ENCODE results near the gene KLHL42.
A peak's percentile ranks its signal among the peaks of the same experiment; 100 is the strongest.

KLHL42 gene

DNA sequence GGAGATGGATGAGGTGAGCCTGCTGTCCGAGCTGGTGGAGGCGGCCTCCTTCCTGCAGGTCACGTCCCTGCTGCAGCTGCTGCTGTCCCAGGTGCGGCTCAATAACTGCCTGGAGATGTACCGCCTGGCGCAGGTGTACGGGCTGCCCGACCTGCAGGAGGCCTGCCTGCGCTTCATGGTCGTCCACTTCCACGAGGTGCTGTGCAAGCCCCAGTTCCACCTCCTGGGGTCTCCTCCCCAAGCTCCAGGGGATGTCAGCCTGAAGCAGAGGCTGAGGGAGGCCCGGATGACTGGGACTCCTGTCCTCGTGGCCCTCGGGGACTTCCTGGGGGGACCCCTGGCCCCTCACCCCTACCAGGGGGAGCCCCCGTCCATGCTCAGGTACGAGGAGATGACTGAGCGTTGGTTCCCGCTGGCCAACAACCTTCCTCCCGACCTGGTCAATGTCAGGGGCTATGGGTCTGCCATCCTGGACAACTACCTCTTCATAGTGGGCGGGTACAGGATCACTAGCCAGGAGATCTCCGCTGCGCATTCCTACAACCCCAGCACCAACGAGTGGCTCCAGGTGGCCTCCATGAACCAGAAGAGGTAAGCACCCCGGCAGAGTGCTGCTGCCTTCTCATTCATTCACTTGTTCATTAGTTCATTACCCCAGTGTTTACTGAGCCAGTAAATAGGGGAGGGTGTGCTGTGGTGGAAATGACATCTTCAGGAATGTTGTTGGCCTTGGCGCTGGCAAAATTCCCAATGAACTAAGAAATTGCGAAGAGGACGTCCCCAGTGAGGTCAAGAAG, 777 bp downstream of the KLHL42 start:
- TF ChIP-seq CTCF (conservative IDR thresholded peaks at IDR 0.05; ENCODE audit: low read depth, low read length): no peak
- peak overlapping the region; percentile 75 for H3K4me3 ChIP-seq (ENCODE audit: low read depth, low read length)
- DNase-seq (ENCODE audit: low read depth): peak; percentile 50

GRCh38 chr12:27781680-27782079, 1.6 kb downstream of the KLHL42 start:
- peak; percentile 49 for DNase-seq (ENCODE audit: low read depth)
- TF ChIP-seq CTCF (conservative IDR thresholded peaks at IDR 0.05; ENCODE audit: low read depth, low read length): no peak
- peak overlapping the region; percentile 75 for H3K4me3 ChIP-seq (ENCODE audit: low read depth, low read length)

DNA sequence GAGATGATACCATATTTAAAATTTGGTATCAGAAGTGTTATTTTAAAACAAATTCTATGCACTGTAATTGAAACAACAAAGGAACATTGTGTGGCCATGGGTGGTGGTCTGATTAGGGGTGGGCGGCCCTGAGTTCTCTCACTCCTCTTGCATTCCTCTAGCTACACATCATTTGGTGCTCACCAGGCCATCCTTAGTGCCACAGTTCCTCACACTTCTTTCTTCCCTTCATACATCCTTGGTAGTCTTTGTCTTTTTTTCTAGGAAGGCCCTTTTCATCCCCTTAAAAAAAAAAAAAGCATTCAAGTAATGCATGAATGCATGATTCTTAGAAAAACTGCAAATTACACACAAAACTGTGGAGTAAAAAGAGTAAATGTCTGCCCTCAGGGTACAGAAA, 2.4 kb downstream of the KLHL42 start:
- TF ChIP-seq CTCF (conservative IDR thresholded peaks at IDR 0.05; ENCODE audit: low read depth, low read length): no peak
- DNase-seq (ENCODE audit: low read depth): no peak
- H3K4me3 ChIP-seq (ENCODE audit: low read depth, low read length): no peak overlapping the region

DNA sequence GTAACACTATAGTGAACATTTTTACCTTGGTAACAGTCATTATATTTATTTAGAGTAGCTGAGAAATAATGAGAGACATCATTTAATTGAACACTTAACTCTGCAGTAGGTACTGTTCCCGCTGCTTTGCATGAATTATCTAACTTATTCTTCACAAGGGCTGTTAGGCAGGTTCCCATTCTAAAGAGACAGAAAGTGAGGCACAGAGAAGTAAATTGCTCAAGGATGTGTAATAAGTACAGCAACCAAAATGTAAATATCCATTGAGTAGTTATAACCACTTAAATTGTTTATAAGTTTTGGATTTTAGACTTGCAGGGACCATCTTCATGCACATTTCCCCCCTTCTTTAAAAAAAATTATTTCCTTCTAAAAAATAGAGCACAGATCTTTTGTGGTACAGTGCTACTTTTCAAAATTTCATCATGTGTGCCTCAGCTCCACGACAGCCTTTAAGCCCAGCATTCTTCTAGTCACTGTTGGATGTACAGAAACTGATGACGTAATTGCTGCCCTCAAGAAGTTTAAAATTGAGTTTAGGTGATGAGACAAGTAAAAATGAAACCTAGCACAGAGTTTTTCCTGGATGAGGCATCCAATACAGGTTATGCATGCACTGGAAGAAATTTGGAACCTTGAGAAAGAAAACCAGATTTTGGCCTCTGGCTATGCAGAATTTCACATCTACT, 6.0 kb downstream of the KLHL42 start:
- no peak for TF ChIP-seq CTCF (conservative IDR thresholded peaks at IDR 0.05; ENCODE audit: low read depth, low read length)
- H3K4me3 ChIP-seq (ENCODE audit: low read depth, low read length): no peak overlapping the region
- DNase-seq (ENCODE audit: low read depth): peak; percentile 77

GRCh38 chr12:27787559-27787958, 7.5 kb downstream of the KLHL42 start:
- TF ChIP-seq CTCF (conservative IDR thresholded peaks at IDR 0.05; ENCODE audit: low read depth, low read length): no peak
- DNase-seq (ENCODE audit: low read depth): peak; percentile 22
- H3K4me3 ChIP-seq (ENCODE audit: low read depth, low read length): no peak overlapping the region

DNA sequence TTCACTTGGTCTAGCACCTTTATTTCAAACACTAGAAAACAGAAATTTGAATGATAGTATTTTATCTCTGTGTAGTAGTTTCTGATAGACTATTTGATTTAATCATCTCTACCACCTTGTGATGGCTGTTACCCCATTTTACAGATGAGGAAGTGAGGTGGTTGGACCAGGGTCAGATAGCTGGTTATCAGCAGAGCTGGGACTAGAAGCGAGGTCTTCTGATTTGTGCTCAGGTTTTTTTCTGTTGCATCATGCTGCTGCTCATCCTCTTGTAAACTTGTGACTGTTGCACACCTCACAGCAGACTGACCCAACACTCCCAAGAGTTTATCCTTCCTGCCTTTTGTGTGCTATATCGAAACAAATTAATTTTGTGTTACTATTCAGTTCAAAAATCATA, 10.1 kb downstream of the KLHL42 start:
- TF ChIP-seq CTCF (conservative IDR thresholded peaks at IDR 0.05; ENCODE audit: low read depth, low read length): no peak
- DNase-seq (ENCODE audit: low read depth): peak; percentile 21
- no peak overlapping the region for H3K4me3 ChIP-seq (ENCODE audit: low read depth, low read length)
